ENCODE results near the gene GRIN1. TPM values are rescaled to one million over a fixed set of nuclear protein-coding genes. Genes with fewer than 3 reads are reported as not detected.
"Not testable (repeated sequence)": the region's sequence is repeated elsewhere in the genome, so short reads cannot be mapped to it uniquely, and the experiment has no call there.

The GRIN1 gene
- total RNA-seq, 1 donor from 2014 or later, result not detected

- no peak for TF ChIP-seq CTCF (IDR thresholded peaks at IDR 0.05; ENCODE audit: borderline replicate concordance)
- Histone ChIP-seq H3K27me3 (ENCODE audit: low read depth) (no peaks in the 10 kb centered on the region), H3K36me3 (peaks cover 8% of the 10 kb centered on the region), H3K4me1 (peaks cover 46% of the 10 kb centered on the region), H3K9me3 (replicated peaks) (no peaks in the 10 kb centered on the region), H3K4me3 (peak overlapping the region; percentile 8), H3K27ac (replicated peaks) (peak overlapping the region; percentile 92)
- intact Hi-C loops (cut with micrococcal nuclease), result loop anchor here (5.0 kb wide), 1 partner anchor 120 kb away; no protein-coding TSS in a partner anchor
- no peak for DNase-seq
These were observed 21.7 kb upstream of the GRIN1 start for GRCh38 chr9:137117269-137117731.

DNA sequence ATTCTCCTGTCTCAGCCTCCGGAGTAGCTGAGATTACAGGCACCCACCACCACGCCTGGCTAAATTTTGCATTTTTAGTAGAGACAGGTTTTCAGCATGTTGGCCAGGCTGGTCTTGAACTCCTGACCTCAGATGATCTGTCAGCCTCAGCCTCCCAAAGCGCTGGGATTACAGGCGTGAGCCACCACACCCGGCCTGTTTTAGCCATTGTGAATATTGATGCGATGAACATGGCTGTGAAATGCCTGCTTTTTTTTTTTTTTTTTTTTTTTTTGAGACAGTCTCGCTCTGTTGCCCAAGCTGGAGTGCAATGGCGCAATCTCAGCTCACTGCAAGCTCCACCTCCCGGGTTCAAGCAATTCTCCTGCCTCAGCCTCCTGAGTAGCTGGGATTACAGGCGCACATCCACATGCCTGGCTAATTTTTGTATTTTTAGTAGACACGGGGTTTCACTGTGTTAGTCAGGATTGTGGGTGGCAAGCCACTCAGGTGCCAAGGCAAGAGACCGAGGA lies 20.8 kb upstream of the GRIN1 start:
- Histone ChIP-seq H3K4me1 (peaks cover 46% of the 10 kb centered on the region), H3K27ac (replicated peaks) (peak overlapping the region; percentile 92)
- DNase-seq; H3K9me3 ChIP-seq (replicated peaks); H3K4me3 ChIP-seq; H3K27me3 ChIP-seq (ENCODE audit: low read depth); H3K36me3 ChIP-seq: not testable (repeated sequence)
- intact Hi-C loops (cut with micrococcal nuclease), result loop anchor here (5.0 kb wide), 1 partner anchor 119 kb away; no protein-coding TSS in a partner anchor

GRCh38 chr9:137121927-137122795 lies 16.8 kb upstream of the GRIN1 start:
- H3K4me3 ChIP-seq; H3K27ac ChIP-seq (replicated peaks); H3K36me3 ChIP-seq; DNase-seq; H3K9me3 ChIP-seq (replicated peaks); H3K27me3 ChIP-seq (ENCODE audit: low read depth): not testable (repeated sequence)
- intact Hi-C loops (cut with micrococcal nuclease), result loop anchor here (5.0 kb wide), 1 partner anchor 105 kb away; the partner anchor contains the start of genes CYSRT1 and RNF224
- peaks cover 26% of the 10 kb centered on the region for H3K4me1 ChIP-seq

DNA sequence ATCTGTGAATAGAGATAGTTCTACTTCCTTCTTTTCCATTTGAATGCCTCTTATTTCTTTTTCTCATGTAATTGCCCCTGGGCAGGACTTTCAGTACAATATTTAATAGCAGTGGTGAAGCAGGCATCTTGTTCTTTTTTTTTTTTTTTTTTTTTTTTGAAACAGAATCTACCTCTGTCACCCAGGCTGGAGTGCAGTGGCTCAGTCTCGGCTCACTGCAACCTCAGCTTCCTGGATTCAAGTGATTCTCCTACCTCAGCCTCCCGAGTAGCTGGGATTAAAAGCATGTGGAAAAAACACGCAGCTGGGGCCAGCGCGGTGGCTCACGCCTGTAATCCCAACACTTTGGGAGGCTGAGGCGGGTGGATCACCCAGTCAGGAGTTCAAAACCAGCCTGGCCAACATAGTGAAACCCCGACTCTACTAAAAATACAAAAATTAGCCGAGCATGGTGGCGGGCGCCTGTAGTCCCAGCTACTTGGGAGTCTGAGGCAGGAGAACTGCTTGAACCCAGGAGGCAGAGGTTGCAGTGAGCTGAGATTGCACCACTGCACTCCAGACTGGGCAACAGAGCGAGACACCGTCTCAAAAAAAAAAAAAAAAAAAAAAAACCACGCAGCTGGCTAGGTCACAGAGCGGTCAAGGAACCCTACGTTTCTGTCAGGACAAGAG lies 16.0 kb upstream of the GRIN1 start:
- peaks cover 26% of the 10 kb centered on the region for H3K4me1 ChIP-seq
- H3K27ac ChIP-seq (replicated peaks); H3K27me3 ChIP-seq (ENCODE audit: low read depth); H3K4me3 ChIP-seq; H3K36me3 ChIP-seq; H3K9me3 ChIP-seq (replicated peaks); DNase-seq: not testable (repeated sequence)
- intact Hi-C loops (cut with micrococcal nuclease), result loop anchor here (5.0 kb wide), 1 partner anchor 104 kb away; the partner anchor contains the start of genes CYSRT1 and RNF224

GRCh38 chr9:137123468-137123837 lies 15.5 kb upstream of the GRIN1 start:
- no peak for TF ChIP-seq CTCF (IDR thresholded peaks at IDR 0.05; ENCODE audit: borderline replicate concordance)
- H3K27me3 ChIP-seq (ENCODE audit: low read depth), result no peaks in the 10 kb centered on the region
- DNase-seq, result no peak
- H3K36me3 ChIP-seq, result no peaks in the 10 kb centered on the region
- H3K4me1 ChIP-seq, result peaks cover 26% of the 10 kb centered on the region
- no peak overlapping the region for H3K4me3 ChIP-seq
- no peak overlapping the region for H3K27ac ChIP-seq (replicated peaks)
- H3K9me3 ChIP-seq (replicated peaks), result no peaks in the 10 kb centered on the region
- intact Hi-C loops (cut with micrococcal nuclease), result loop anchor here (5.0 kb wide), 1 partner anchor 104 kb away; the partner anchor contains the start of genes CYSRT1 and RNF224

DNA sequence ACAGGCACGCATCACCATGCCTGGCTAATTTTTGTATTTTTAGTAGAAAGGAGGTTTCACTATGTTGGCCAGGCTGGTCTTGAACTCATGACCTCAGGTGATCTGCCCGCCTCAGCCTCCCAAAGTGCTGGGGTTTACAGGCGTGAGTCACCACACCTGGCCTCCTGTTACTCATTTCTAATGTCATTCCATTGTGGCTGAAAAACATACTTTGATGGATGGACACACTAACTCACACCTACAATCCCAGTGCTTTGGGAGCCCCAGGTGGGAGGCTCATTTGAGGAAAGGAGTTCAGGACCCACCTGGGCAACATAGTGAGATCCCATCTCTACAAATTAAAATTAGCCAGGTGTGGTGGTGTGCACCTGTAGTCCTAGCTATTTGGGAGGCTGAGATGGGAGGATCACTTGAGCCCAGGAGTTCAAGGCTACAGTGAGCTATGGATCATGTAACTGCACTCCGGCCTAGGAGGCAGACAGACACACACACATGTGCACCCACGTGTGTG lies 14.9 kb upstream of the GRIN1 start:
- DNase-seq; H3K36me3 ChIP-seq; H3K9me3 ChIP-seq (replicated peaks); H3K27me3 ChIP-seq (ENCODE audit: low read depth); H3K27ac ChIP-seq (replicated peaks); H3K4me3 ChIP-seq: not testable (repeated sequence)
- peaks cover 29% of the 10 kb centered on the region for H3K4me1 ChIP-seq
- intact Hi-C loops (cut with micrococcal nuclease), result loop anchor here (5.0 kb wide), 1 partner anchor 103 kb away; the partner anchor contains the start of genes CYSRT1 and RNF224

- no peak for DNase-seq
- Histone ChIP-seq H3K27ac (replicated peaks) (peak overlapping the region; percentile 86), H3K4me1 (peaks cover 44% of the 10 kb centered on the region), H3K27me3 (ENCODE audit: low read depth) (peaks cover 4% of the 10 kb centered on the region), H3K36me3 (no peaks in the 10 kb centered on the region), H3K9me3 (replicated peaks) (peaks cover 9% of the 10 kb centered on the region), H3K4me3 (peak overlapping the region; percentile 81)
- intact Hi-C loops (cut with micrococcal nuclease), result no loop called here
- TF ChIP-seq CTCF (IDR thresholded peaks at IDR 0.05; ENCODE audit: borderline replicate concordance), result no peak
These were observed 12.2 kb upstream of the GRIN1 start for GRCh38 chr9:137126786-137127185.

Data from left ventricle myocardium inferior (tissue), 1 donor.